ENCODE measurements around the gene HIVEP3. TPM values are rescaled to one million over a fixed set of nuclear protein-coding genes. Genes with fewer than 3 reads are reported as not detected.
"Not testable (repeated sequence)": the region's sequence is repeated elsewhere in the genome, so short reads cannot be mapped to it uniquely, and the experiment has no call there.

The HIVEP3 gene
- total RNA-seq, 2 experiments from 2014 or later: 13.2 to 13.4 TPM

DNA sequence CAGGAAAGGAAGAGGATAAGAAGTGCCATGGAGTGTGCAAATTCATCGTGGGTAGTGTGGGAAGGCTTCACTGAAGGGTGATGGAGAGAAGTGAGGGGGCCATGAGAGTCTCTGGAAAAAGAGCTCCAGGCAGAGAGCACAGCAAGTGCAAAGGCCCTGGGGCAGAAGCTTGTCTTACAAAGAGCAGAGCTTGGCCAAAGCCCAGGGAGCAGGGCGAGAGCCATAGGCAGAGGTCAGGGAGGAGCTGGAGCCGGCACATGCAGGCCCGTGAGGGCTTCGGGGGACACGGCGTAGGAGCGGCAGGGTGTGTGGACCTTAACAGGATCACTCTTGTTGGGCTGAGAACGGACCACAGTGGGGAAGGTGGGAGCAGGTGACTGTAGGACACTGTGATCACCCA, 350.5 kb downstream of the HIVEP3 start:
- Mint-ChIP-seq H3K36me3 (ENCODE audit: low read depth) (peaks cover 75% of the 10 kb centered on the region), H3K27me3 (ENCODE audit: low read depth) (no peaks in the 10 kb centered on the region), H3K4me3 (no peak overlapping the region), H3K4me1 (ENCODE audit: low read depth) (peaks cover 19% of the 10 kb centered on the region), H3K27ac (no peak overlapping the region), H3K9me3 (no peaks in the 10 kb centered on the region)
- intact Hi-C loops (cut with micrococcal nuclease): no loop called here
- DNase-seq: no peak
- CTCF ChIA-PET: no interaction called here

- intact Hi-C loops (cut with micrococcal nuclease): no loop called here
- CTCF ChIA-PET: no interaction called here
- no peak overlapping the region for H3K27ac Mint-ChIP-seq
Observed at GRCh38 chr1:41566969-41567368, 351.8 kb downstream of the HIVEP3 start.

DNA sequence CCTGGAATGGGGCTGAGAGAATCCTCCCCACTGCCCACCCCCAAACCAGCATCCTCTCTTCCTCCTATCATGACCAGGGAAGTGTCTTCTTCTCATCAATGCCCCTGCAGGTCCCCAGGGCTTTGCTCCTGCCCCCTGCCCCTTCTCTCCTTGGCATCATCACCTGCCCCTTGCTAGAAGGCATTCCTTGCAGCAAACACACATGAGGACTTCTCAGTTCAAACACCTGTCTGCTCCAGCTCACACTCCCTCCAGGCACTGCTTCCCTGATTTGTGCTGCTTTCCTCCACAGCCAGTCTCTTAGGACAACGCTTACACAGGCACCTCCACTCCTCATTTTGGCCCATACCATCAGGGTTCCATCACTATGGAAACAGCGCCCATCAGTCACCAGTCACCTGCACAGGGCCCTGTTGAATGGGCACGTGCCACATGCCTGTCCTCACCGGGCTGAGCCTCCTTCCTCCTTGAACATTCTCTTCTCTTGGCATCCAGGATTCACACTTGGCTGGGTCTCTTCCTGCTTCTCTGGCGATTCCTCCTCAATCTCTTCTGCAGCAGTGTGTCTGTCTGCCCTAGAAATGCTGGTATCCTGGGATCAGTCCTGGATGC, 352.3 kb downstream of the HIVEP3 start:
- no peak overlapping the region for H3K4me3 Mint-ChIP-seq
- no peak overlapping the region for H3K27ac Mint-ChIP-seq
- peaks cover 16% of the 10 kb centered on the region for H3K4me1 Mint-ChIP-seq (ENCODE audit: low read depth)
- intact Hi-C loops (cut with micrococcal nuclease): no loop called here
- H3K27me3 Mint-ChIP-seq (ENCODE audit: low read depth): no peaks in the 10 kb centered on the region
- H3K36me3 Mint-ChIP-seq (ENCODE audit: low read depth): peaks cover 65% of the 10 kb centered on the region
- no peak for DNase-seq
- no peaks in the 10 kb centered on the region for H3K9me3 Mint-ChIP-seq
- CTCF ChIA-PET: no interaction called here

More at GRCh38 chr1:41566969-41567368, 351.8 kb downstream of the HIVEP3 start:
- H3K27me3 Mint-ChIP-seq (ENCODE audit: low read depth): no peaks in the 10 kb centered on the region
- H3K36me3 Mint-ChIP-seq (ENCODE audit: low read depth): peaks cover 67% of the 10 kb centered on the region
- no peaks in the 10 kb centered on the region for H3K9me3 Mint-ChIP-seq
- H3K4me1 Mint-ChIP-seq (ENCODE audit: low read depth): peaks cover 19% of the 10 kb centered on the region
- DNase-seq: no peak
- H3K4me3 Mint-ChIP-seq: no peak overlapping the region

- CTCF ChIA-PET: interaction anchor here (0.9 kb wide), 1 partner anchor 9 kb away, joined by 4 read pairs; no protein-coding TSS in a partner anchor
- Mint-ChIP-seq H3K4me3 (no peak overlapping the region), H3K9me3 (no peaks in the 10 kb centered on the region), H3K27ac (peak overlapping the region; percentile 22), H3K4me1 (ENCODE audit: low read depth) (peaks cover 7% of the 10 kb centered on the region), H3K36me3 (ENCODE audit: low read depth) (peaks cover 67% of the 10 kb centered on the region), H3K27me3 (ENCODE audit: low read depth) (no peaks in the 10 kb centered on the region)
- intact Hi-C loops (cut with micrococcal nuclease): no loop called here
- DNase-seq: no peak
Observed at GRCh38 chr1:41564741-41565475, 353.8 kb downstream of the HIVEP3 start.

- Mint-ChIP-seq H3K4me1 (ENCODE audit: low read depth) (peaks cover 7% of the 10 kb centered on the region), H3K27ac (no peak overlapping the region), H3K27me3 (ENCODE audit: low read depth) (no peaks in the 10 kb centered on the region), H3K4me3 (no peak overlapping the region), H3K36me3 (ENCODE audit: low read depth) (peaks cover 71% of the 10 kb centered on the region), H3K9me3 (no peaks in the 10 kb centered on the region)
- intact Hi-C loops (cut with micrococcal nuclease): no loop called here
- no peak for DNase-seq
- CTCF ChIA-PET: no interaction called here
Observed at GRCh38 chr1:41562328-41562727, 356.4 kb downstream of the HIVEP3 start.

GRCh38 chr1:41560931-41561330, 357.8 kb downstream of the HIVEP3 start:
- H3K27me3 Mint-ChIP-seq (ENCODE audit: low read depth): no peaks in the 10 kb centered on the region
- no peak for DNase-seq
- peaks cover under 1% of the 10 kb centered on the region for H3K9me3 Mint-ChIP-seq
- H3K4me1 Mint-ChIP-seq (ENCODE audit: low read depth): peaks cover 2% of the 10 kb centered on the region
- peaks cover 72% of the 10 kb centered on the region for H3K36me3 Mint-ChIP-seq (ENCODE audit: low read depth)
- no peak overlapping the region for H3K4me3 Mint-ChIP-seq
- H3K27ac Mint-ChIP-seq: no peak overlapping the region
- CTCF ChIA-PET: no interaction called here
- intact Hi-C loops (cut with micrococcal nuclease): no loop called here

- intact Hi-C loops (cut with micrococcal nuclease): no loop called here
- CTCF ChIA-PET: no interaction called here
- H3K27ac Mint-ChIP-seq: no peak overlapping the region
- no peaks in the 10 kb centered on the region for H3K27me3 Mint-ChIP-seq (ENCODE audit: low read depth)
- DNase-seq: no peak
- peaks cover 2% of the 10 kb centered on the region for H3K4me1 Mint-ChIP-seq (ENCODE audit: low read depth)
- no peak overlapping the region for H3K4me3 Mint-ChIP-seq
- H3K9me3 Mint-ChIP-seq: peaks cover 5% of the 10 kb centered on the region
- peaks cover 74% of the 10 kb centered on the region for H3K36me3 Mint-ChIP-seq (ENCODE audit: low read depth)
Observed at GRCh38 chr1:41560496-41560895, 358.2 kb downstream of the HIVEP3 start.

DNA sequence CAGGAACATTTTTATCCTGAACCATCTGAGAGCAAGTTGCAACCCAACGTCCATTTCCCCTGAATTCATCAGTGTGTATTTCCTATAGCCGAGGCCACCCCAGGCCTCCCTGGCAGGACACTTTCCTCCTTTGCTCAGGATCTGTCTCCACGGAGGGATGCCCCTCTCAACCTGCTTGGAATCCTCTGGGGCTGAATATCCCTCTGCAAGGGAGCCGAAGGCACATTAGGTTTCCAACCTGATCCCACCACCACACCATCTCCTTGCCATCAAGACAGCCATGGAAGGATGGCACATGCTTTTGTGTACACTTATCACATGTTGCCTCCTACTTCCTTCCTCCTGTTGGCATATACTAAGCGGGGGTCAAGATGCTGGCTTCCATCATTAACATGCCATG, 359.4 kb downstream of the HIVEP3 start:
- peaks cover 71% of the 10 kb centered on the region for H3K36me3 Mint-ChIP-seq (ENCODE audit: low read depth)
- no peaks in the 10 kb centered on the region for H3K27me3 Mint-ChIP-seq (ENCODE audit: low read depth)
- CTCF ChIA-PET: no interaction called here
- intact Hi-C loops (cut with micrococcal nuclease): no loop called here
- peaks cover 5% of the 10 kb centered on the region for H3K9me3 Mint-ChIP-seq
- no peak overlapping the region for H3K4me3 Mint-ChIP-seq
- no peaks in the 10 kb centered on the region for H3K4me1 Mint-ChIP-seq (ENCODE audit: low read depth)
- no peak overlapping the region for H3K27ac Mint-ChIP-seq
- no peak for DNase-seq

GRCh38 chr1:41558761-41559171, 360.0 kb downstream of the HIVEP3 start:
- H3K9me3 Mint-ChIP-seq: peaks cover 10% of the 10 kb centered on the region
- intact Hi-C loops (cut with micrococcal nuclease): no loop called here
- peaks cover 73% of the 10 kb centered on the region for H3K36me3 Mint-ChIP-seq (ENCODE audit: low read depth)
- CTCF ChIA-PET: interaction anchor here (1.5 kb wide), 1 partner anchor 16 kb away, joined by 3 read pairs; no protein-coding TSS in a partner anchor
- H3K4me3 Mint-ChIP-seq: no peak overlapping the region
- no peak for DNase-seq
- H3K27me3 Mint-ChIP-seq (ENCODE audit: low read depth): no peaks in the 10 kb centered on the region
- peak overlapping the region; percentile 52 for H3K27ac Mint-ChIP-seq
- H3K4me1 Mint-ChIP-seq (ENCODE audit: low read depth): no peaks in the 10 kb centered on the region

- intact Hi-C loops (cut with micrococcal nuclease): no loop called here
- Mint-ChIP-seq H3K27ac (no peak overlapping the region), H3K9me3 (peaks cover 13% of the 10 kb centered on the region)
Observed at GRCh38 chr1:41557751-41558455, 360.8 kb downstream of the HIVEP3 start.

GRCh38 chr1:41554746-41555145, 364.0 kb downstream of the HIVEP3 start:
- peaks cover 73% of the 10 kb centered on the region for H3K36me3 Mint-ChIP-seq (ENCODE audit: low read depth)
- peaks cover 26% of the 10 kb centered on the region for H3K9me3 Mint-ChIP-seq
- intact Hi-C loops (cut with micrococcal nuclease); CTCF ChIA-PET; H3K27me3 Mint-ChIP-seq (ENCODE audit: low read depth); H3K4me1 Mint-ChIP-seq (ENCODE audit: low read depth); H3K4me3 Mint-ChIP-seq; DNase-seq; H3K27ac Mint-ChIP-seq: not testable (repeated sequence)

More at GRCh38 chr1:41557751-41558455, 360.8 kb downstream of the HIVEP3 start:
- Mint-ChIP-seq H3K4me3 (no peak overlapping the region), H3K27me3 (ENCODE audit: low read depth) (no peaks in the 10 kb centered on the region), H3K4me1 (ENCODE audit: low read depth) (no peaks in the 10 kb centered on the region), H3K36me3 (ENCODE audit: low read depth) (peaks cover 76% of the 10 kb centered on the region)
- DNase-seq: no peak
- CTCF ChIA-PET: interaction anchor here (1.5 kb wide), 1 partner anchor 16 kb away, joined by 3 read pairs; no protein-coding TSS in a partner anchor

GRCh38 chr1:41547781-41548560, 370.8 kb downstream of the HIVEP3 start:
- intact Hi-C loops (cut with micrococcal nuclease): no loop called here
- Mint-ChIP-seq H3K4me3 (no peak overlapping the region), H3K27me3 (ENCODE audit: low read depth) (no peaks in the 10 kb centered on the region)

More at GRCh38 chr1:41547781-41548560, 370.8 kb downstream of the HIVEP3 start:
- peaks cover 51% of the 10 kb centered on the region for H3K36me3 Mint-ChIP-seq (ENCODE audit: low read depth)
- no peak overlapping the region for H3K27ac Mint-ChIP-seq
- CTCF ChIA-PET: no interaction called here
- no peaks in the 10 kb centered on the region for H3K4me1 Mint-ChIP-seq (ENCODE audit: low read depth)
- peaks cover 15% of the 10 kb centered on the region for H3K9me3 Mint-ChIP-seq
- DNase-seq: no peak

Measured in activated naive CD4-positive, alpha-beta T cell treated with anti-CD3 and anti-CD28 coated beads for 36 hours (primary cell).